PC-9 (cell line): Measurements from ENCODE around the gene RASAL2.

Source experiments
- EZH2 ChIP-seq: fragments of 200-600 bp; sonication (generic); IDR thresholded peaks from 2 replicates; pipeline ENCODE4 v1.8.0; 2017; ENCODE audit warnings: antibody characterized with exemption, low read depth
- TF ChIP-seq, protein P1 (sequence below): fragments of 200-600 bp; sonication (generic); conservative IDR thresholded peaks from 2 replicates; pipeline ENCODE4 v1.6.1; 2017; ENCODE audit warnings: mixed run types, antibody characterized with exemption, mild to moderate bottlenecking, moderate library complexity

DNA sequence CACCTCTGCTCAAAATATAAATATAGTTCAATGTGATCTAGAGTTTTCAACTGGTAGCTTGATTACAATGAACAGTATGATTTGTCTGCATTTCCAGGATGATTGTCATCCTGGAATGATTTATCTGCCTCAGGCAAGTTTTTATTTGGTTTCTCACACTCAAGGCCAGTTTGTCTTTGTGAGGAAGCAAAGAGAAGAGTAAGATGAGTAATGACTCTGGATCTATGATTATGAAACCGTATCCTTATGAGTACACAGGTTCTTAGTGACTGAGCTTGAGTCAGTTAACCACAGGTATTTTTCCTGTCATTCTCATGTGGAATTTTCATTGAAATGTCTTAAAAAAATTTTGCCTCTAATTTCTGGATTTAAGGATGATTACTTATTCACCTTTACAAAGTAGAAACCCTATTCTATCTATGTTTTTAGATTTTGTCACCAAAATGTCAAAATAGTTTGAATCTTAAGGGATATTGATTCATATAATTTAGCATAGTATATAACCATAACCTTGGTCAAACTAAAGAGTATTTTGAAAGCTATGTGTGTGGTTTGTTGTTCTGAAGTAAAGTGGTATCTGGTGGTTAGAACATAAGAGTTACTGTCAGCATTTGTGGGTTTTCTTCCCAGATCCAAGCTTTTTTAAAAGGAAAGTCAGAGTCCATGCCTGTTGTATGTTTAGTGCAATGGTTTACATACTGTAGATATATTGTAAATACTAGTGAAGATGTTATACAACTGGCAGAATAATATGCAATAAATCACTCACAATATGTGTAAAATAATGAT, 145.0 kb downstream of the RASAL2 start:
- TF ChIP-seq, protein P1, sequence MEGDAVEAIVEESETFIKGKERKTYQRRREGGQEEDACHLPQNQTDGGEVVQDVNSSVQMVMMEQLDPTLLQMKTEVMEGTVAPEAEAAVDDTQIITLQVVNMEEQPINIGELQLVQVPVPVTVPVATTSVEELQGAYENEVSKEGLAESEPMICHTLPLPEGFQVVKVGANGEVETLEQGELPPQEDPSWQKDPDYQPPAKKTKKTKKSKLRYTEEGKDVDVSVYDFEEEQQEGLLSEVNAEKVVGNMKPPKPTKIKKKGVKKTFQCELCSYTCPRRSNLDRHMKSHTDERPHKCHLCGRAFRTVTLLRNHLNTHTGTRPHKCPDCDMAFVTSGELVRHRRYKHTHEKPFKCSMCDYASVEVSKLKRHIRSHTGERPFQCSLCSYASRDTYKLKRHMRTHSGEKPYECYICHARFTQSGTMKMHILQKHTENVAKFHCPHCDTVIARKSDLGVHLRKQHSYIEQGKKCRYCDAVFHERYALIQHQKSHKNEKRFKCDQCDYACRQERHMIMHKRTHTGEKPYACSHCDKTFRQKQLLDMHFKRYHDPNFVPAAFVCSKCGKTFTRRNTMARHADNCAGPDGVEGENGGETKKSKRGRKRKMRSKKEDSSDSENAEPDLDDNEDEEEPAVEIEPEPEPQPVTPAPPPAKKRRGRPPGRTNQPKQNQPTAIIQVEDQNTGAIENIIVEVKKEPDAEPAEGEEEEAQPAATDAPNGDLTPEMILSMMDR = no peak
- TF ChIP-seq EZH2 = no peak
